ENCODE measurements around the gene BTRC.
"Not testable (repeated sequence)": the region's sequence is repeated elsewhere in the genome, so short reads cannot be mapped to it uniquely, and the experiment has no call there.

Gene BTRC

DNA sequence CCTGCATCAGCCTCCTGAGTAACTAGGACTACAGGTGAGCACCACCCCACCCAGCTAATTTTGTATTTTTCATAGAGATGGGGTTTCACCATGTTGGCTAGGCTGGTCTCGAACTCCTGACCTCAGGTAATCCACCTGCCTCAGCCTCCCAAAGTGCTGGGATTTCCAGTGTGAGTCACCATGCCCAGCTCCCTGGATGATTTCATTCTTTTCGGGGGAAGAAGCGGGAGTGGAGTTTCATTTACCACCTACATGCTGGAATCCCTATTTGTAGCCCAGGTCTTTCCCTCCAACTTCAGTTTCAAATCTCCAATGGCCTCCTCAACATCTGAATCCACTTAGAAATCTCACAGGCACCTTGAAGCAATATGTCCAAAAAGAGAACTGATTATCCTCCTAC, 2.9 kb upstream of the BTRC start:
- no peak for DNase-seq

GRCh38 chr10:101351477-101351876, 2.5 kb upstream of the BTRC start:
- DNase-seq: no peak

DNA sequence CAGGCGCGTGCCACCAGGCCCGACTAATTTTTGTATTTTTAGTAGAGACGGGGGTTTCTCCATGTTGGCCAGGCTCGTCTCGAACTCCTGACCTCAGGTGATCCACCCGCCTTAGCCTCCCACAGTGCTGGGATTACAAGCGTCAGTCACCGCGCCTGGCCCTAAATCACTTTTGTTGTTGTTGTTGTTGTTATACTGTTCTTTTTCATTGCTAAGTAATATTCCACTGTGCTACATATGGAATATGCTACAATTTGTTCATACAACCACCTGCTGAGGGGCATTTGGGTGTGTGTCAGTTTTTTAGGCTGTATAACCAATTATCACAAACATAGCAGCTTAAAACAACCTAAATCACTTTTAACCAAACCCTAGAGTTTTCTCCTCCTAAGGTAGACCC, 1.1 kb upstream of the BTRC start:
- DNase-seq: not testable (repeated sequence)

- DNase-seq: peak; percentile 15 to 41
These were observed 535 bp downstream of the BTRC start for GRCh38 chr10:101354328-101355071.

- DNase-seq: no peak
These were observed 1.2 kb downstream of the BTRC start for GRCh38 chr10:101355072-101355706.

- DNase-seq: no peak
These were observed 2.2 kb downstream of the BTRC start for GRCh38 chr10:101356132-101356531.

GRCh38 chr10:101357958-101358357, 4.0 kb downstream of the BTRC start:
- DNase-seq: no peak

DNA sequence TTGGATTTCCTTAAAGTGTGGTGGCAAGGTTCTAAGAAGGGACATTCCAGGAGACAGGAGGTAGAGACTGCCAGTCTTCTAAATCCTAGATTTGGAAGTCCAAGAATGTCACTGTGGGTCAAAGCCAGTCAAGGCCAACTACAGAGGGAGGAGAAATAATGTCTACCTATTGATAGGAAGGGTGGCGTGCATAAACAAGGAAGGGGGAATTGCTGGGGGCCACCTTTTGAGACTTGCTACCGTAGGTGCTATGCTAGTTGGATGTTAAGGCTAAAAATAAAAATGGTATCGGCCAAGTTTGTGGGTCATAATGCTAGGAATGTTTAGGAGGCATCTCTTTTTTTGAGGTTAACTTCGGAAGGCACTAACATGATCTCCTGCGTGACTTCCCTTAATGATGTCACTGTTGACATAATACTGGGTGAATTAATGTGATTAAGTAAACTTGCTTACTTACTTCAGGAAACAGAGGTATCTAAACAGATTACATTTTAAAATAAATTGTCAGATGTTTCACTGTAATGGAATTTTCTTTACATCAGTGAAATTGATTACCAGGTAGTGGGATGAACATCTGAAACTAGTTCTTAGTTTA, 4.8 kb downstream of the BTRC start:
- DNase-seq: no peak

DNA sequence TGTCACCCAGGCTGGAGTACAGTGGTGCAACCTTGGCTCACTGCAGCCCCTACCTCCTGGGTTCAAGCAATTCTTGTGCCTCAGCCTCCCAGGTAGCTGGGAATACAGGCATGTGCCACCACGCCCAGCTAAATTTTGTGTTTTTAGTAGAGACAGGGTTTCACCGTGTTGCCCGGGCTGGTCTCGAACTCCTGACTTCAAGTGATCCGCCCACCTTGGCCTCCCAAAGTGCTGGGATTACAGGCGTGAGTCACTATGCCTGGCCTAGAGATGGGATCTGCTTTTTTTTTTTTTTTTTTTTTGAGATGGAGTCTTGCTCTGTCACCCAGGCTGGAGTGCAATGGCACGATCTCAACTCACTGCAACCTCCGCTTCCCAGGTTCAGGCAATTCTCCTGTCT, 6.1 kb downstream of the BTRC start:
- DNase-seq: not testable (repeated sequence)

DNA sequence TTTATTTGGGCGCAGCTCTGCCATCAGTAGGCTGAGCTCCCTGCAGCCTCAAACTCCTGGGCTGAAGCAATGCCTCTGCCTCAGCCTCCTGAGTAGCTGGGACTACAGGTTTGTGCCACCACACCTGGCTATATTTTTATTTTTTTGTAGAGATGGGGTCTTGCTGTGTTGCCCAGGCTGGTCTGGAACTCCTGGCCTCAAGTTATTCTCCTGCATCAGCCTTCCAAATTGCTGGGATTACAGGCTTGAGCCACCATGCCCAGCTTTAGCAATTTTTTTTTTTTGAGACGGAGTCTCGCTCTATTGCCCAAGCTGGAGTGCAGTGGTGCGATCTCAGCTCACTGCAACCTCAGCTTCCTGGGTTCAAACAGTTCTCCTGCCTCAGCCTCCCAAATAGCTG, 6.9 kb downstream of the BTRC start:
- not testable (repeated sequence) for DNase-seq

- no peak for DNase-seq
These were observed 10.0 kb downstream of the BTRC start for GRCh38 chr10:101363850-101364400.

- no peak for DNase-seq
These were observed 10.8 kb downstream of the BTRC start for GRCh38 chr10:101364721-101365120.

DNA sequence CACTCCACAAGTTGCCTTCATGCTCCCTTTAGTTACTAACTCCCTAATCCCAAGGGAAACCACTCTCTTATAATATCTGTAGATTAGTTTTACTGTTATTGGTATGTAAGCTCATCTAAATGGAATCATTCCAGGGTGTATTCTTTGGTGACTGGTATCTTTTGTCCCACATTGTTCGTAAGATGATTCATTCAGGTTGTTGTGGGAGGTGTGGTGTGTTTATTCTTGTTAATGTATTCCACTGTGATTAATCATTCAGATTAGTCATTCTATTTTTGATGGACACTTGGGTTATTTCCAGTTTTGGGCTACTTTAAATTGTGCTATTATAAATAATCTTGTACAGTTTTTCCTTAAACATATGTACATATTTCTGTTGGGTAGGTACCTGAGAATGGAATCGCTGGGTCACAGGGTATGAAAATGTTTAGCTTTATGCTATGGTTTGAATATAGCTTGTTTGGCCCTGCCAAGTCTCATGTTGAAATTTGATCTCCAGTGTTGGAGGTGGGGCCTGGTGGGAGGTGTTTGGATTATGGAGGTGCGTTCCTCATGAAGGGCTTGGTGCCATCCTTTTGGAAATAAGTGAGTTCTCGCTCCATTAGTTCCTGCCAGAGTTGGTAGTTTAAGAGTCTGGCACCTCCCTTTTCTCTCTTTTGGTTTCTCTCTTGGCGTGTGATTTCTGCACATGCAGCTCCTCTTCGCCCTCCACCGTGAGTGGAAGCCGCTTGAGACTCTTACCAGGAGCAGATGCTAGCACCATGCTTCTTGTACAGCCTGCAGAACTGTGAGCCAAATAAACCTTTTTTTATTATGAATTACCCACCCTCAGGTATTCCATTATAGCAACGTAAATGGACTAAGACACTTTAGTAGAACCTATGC, 13.8 kb downstream of the BTRC start:
- no peak for DNase-seq

- no peak for DNase-seq
These were observed 19.1 kb downstream of the BTRC start for GRCh38 chr10:101373063-101373462.

- not testable (repeated sequence) for DNase-seq
These were observed 20.0 kb downstream of the BTRC start for GRCh38 chr10:101373993-101374392.

DNA sequence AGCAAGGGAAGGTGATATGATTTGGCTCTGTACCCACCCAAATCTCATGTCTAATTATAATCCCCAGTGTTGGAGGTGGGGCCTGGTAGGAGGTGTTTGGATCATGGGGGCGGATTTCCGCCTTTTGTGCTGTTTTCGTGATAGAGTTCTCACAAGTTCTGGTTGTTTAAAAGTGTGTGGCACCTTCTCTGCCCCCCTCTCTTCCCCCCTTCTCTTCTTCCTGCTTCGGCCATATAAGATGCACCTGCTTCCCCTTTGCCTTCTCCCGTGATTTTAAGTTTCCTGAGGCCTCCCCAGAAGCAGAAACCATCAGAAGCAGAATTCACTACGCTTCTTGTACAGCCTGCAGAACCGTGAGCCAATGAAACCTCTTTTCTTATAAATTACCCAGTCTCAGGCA, 21.1 kb downstream of the BTRC start:
- no peak for DNase-seq

DNA sequence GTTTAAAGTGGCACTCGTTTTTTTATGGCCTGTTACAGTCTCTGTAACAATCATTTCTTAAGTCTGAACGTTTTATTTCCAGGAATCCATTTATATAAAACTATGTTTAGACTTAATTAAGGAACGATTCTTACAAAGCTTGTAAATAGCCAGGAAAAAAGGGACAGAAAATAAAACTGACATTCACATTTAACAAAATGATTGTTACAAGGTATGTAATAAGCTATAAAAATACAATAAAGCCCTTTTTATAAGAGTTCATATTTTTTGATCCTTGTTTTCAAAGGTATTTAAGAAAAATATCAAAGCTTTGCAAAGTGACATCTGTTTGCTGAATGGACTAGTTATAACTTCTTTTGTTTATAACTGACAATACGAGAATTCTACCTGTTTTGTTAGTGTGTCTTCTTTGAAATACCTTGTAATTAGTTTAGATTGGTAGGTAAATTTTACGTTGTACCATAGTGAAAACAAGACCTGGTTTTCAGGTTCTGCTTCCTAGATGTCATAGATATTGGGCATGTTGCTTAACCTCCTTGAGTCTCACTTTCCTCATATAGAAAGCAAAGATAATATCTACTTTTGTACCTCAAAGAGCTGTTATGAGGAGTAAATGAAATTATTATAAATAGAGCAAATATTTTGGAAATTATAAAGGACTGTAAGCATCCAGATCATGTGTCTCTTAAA, 25.8 kb downstream of the BTRC start:
- DNase-seq: no peak

GRCh38 chr10:101380353-101381017, 26.5 kb downstream of the BTRC start:
- no peak for DNase-seq

GRCh38 chr10:101385866-101386658, 32.1 kb downstream of the BTRC start:
- no peak for DNase-seq

DNA sequence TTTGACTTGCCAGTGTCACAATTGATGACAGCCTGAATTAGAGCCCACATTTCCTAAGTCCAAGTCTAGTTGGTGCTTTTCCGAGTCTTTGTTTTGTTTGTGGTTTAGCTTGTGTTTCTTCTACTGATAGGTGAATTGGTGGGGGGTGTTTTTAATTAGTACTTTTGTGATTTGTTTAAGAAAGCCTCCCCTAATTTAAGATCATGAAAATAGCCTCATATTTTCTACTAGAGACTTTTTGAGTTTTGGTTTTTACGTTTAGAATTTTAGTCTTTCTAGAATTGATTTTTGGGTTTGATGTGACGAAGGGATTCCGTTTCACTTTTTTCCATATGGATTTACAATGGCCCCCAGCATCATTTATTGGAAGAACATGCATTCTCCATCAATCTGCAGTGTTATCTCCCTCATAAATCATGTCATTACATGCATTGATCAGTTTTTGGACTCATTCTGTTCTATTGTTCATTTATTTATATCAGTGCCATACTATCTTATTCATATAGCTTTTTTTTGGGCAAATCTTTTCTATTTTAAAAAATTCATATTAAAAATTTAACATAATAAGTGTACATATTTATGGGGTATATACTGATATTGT, 32.8 kb downstream of the BTRC start:
- DNase-seq: no peak
